ENCODE results near the gene FAM83D. TPM values are rescaled to one million over a fixed set of nuclear protein-coding genes. Genes with fewer than 3 reads are reported as not detected.

FAM83D gene
- total RNA-seq, 1 experiment from 2014 or later: 48.1 TPM

- no peak overlapping the region for H4K5ac ChIP-seq (ENCODE audit: insufficient read length, low read depth, low read length)
- no peak overlapping the region for H3K27ac Mint-ChIP-seq
- H4K20me1 ChIP-seq (ENCODE audit: control insufficient read depth, insufficient read depth, insufficient read length): no peaks in the 10 kb centered on the region
- H3K79me2 ChIP-seq (ENCODE audit: insufficient read depth, low read length): no peaks in the 10 kb centered on the region; the same call in 1 of the 2 replicates
- no peaks in the 10 kb centered on the region for H3K9me3 ChIP-seq (ENCODE audit: control insufficient read depth, low read depth, low read length)
- no peak overlapping the region for H3K27ac ChIP-seq (ENCODE audit: insufficient read length, low read depth, low read length)
- H2AK5ac ChIP-seq (ENCODE audit: insufficient read length, low read length): no peak overlapping the region
- H3K23ac ChIP-seq (ENCODE audit: insufficient read length, low read depth, low read length): no peak overlapping the region
- no peak overlapping the region for H2AFZ ChIP-seq (ENCODE audit: low read length)
- H2BK15ac ChIP-seq (ENCODE audit: low read depth, low read length): no peak overlapping the region
- TF ChIP-seq, protein P1, sequence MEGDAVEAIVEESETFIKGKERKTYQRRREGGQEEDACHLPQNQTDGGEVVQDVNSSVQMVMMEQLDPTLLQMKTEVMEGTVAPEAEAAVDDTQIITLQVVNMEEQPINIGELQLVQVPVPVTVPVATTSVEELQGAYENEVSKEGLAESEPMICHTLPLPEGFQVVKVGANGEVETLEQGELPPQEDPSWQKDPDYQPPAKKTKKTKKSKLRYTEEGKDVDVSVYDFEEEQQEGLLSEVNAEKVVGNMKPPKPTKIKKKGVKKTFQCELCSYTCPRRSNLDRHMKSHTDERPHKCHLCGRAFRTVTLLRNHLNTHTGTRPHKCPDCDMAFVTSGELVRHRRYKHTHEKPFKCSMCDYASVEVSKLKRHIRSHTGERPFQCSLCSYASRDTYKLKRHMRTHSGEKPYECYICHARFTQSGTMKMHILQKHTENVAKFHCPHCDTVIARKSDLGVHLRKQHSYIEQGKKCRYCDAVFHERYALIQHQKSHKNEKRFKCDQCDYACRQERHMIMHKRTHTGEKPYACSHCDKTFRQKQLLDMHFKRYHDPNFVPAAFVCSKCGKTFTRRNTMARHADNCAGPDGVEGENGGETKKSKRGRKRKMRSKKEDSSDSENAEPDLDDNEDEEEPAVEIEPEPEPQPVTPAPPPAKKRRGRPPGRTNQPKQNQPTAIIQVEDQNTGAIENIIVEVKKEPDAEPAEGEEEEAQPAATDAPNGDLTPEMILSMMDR (conservative IDR thresholded peaks at IDR 0.05): no peak
- H3K56ac ChIP-seq (ENCODE audit: insufficient read length, low read depth, low read length): no peak overlapping the region
- H3K79me1 ChIP-seq (ENCODE audit: insufficient read depth, low read depth, low read length, poor library complexity, severe bottlenecking): peaks cover 8% of the 10 kb centered on the region
- H3K23me2 ChIP-seq (ENCODE audit: insufficient read length, low read depth, low read length, poor library complexity, severe bottlenecking): no peaks in the 10 kb centered on the region
- WGBS (ENCODE audit: extremely low coverage, insufficient read length, low lambda C conversion rate): no CpG with 5 or more reads among the region's 1 CpG
- H2BK5ac ChIP-seq (ENCODE audit: insufficient read length, low read length): no peak overlapping the region
- H3K27me3 ChIP-seq (ENCODE audit: insufficient read depth, low read length): no peaks in the 10 kb centered on the region
- no peak overlapping the region for H2BK12ac ChIP-seq (ENCODE audit: insufficient read length, low read depth, low read length)
- peaks cover 6 to 36% (median 20%) of the 10 kb centered on the region in 3 experiments; a peak in 6 of 7 replicates for H3K36me3 Mint-ChIP-seq (ENCODE audit: insufficient read depth in 1 of 3, low read depth in 3 of 3)
- H4K91ac ChIP-seq (ENCODE audit: insufficient read length, low read depth, low read length): no peak overlapping the region
- peaks cover 4 to 12% of the 10 kb centered on the region in 2 experiments for H3K4me1 Mint-ChIP-seq
- H3K4me2 ChIP-seq (ENCODE audit: insufficient read depth, insufficient read length, low read length): no peak overlapping the region
- H3K18ac ChIP-seq (ENCODE audit: insufficient read length, low read depth, low read length): no peak overlapping the region
- H3K4ac ChIP-seq (ENCODE audit: low read depth, low read length): no peak overlapping the region
- no peak overlapping the region for H3T11ph ChIP-seq (ENCODE audit: low read length)
- H3K9me3 Mint-ChIP-seq: no peaks in the 10 kb centered on the region
- H3K9ac ChIP-seq (ENCODE audit: extremely low read depth, insufficient read length, low read length): no peak overlapping the region
- no peak for DNase-seq
- H4K8ac ChIP-seq (replicated peaks; ENCODE audit: insufficient read length, low read depth, low read length): no peak overlapping the region
- no peak overlapping the region for H2BK120ac ChIP-seq (ENCODE audit: low read depth, low read length, poor library complexity, severe bottlenecking)
- no peak overlapping the region for H2BK20ac ChIP-seq (ENCODE audit: low read depth, low read length, poor library complexity, severe bottlenecking)
- H3K4me3 Mint-ChIP-seq: no peak overlapping the region
- no peaks in the 10 kb centered on the region for H3K4me1 ChIP-seq (ENCODE audit: insufficient read depth, low read length)
- no peak overlapping the region for H3K14ac ChIP-seq (ENCODE audit: insufficient read depth, low read length)
- no peaks in the 10 kb centered on the region for H3K27me3 Mint-ChIP-seq (ENCODE audit: low read depth)
Observed at GRCh38 chr20:38970302-38970701, 44.1 kb downstream of the FAM83D start.
